Fibroblast of lung (primary cell): Measurements from ENCODE around the gene NCKAP5.

ENCODE experiments used
- EZH2 ChIP-seq: IDR thresholded peaks from 2 replicates; pipeline ENCODE4 v1.5.1; 2012; ENCODE audit warnings: low read length, control low read depth, mild to moderate bottlenecking; ENCODE audit errors: missing control alignments
- TF ChIP-seq, protein P1 (sequence below), 2 donors: IDR thresholded peaks in 1 of 2; conservative IDR thresholded peaks in 1 of 2; 1 replicate in 1 of 2; 2 replicates in 1 of 2; pipeline ENCODE4 v1.5.1; 2011 to 2012; ENCODE audit warnings: low read length in 2 of 2, control low read depth in 1 of 2, inconsistent platforms in 1 of 2, low read depth in 1 of 2, mild to moderate bottlenecking in 1 of 2

DNA sequence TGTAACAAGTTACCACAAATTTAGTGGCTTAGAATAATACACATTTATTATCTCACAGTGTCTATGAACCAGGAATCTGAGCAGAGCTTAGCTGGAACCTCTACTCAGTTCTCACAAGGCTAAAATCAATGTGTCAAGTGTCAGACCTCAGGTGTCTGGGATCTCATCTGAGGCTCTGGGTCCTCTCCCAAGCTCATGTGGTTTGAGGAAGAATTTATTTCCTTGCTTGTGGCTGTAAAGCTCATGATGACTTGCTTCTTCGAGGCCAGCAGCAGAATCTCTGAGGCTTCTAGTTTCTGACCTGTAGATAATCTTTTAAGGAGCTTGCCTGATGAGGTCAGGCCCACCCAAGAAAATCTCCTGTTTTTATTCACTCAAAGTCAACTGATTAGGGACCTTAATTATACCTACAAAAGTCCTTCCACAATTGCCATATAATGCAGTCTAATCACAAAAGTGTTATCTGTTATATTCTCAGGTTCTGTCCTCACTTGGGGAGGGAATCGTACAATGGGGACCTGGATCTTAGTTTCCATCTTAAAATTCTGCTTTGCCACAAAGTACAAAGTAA, 14.3 kb downstream of the NCKAP5 start:
- TF ChIP-seq, protein P1, sequence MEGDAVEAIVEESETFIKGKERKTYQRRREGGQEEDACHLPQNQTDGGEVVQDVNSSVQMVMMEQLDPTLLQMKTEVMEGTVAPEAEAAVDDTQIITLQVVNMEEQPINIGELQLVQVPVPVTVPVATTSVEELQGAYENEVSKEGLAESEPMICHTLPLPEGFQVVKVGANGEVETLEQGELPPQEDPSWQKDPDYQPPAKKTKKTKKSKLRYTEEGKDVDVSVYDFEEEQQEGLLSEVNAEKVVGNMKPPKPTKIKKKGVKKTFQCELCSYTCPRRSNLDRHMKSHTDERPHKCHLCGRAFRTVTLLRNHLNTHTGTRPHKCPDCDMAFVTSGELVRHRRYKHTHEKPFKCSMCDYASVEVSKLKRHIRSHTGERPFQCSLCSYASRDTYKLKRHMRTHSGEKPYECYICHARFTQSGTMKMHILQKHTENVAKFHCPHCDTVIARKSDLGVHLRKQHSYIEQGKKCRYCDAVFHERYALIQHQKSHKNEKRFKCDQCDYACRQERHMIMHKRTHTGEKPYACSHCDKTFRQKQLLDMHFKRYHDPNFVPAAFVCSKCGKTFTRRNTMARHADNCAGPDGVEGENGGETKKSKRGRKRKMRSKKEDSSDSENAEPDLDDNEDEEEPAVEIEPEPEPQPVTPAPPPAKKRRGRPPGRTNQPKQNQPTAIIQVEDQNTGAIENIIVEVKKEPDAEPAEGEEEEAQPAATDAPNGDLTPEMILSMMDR (conservative IDR thresholded peaks at IDR 0.05 in 1 of 2, IDR thresholded peaks at IDR 0.05 in 1 of 2; ENCODE audit: low read depth in 1 of 2, low read length in 2 of 2), result no peak
- TF ChIP-seq EZH2, result no peak
